Hepatocyte (in vitro differentiated cells): ENCODE results near the gene DAB1. TPM values are rescaled to one million over a fixed set of nuclear protein-coding genes. Genes with fewer than 3 reads are reported as not detected.

ENCODE experiments used
- DNase-seq: peaks from one replicate; pipeline ENCODE4 v3.0.0-alpha.2; 2016; ENCODE audit warnings: low spot score
- H2AFZ ChIP-seq: fragments of 200-600 bp; sonication (generic); 2 replicates; pipeline ENCODE4 v1.6.0; 2016; ENCODE audit warnings: antibody characterized with exemption, mild to moderate bottlenecking
- H3K27ac ChIP-seq: fragments of 200-600 bp; sonication (generic); 2 replicates; pipeline ENCODE4 v1.5.1; 2016; ENCODE audit warnings: mild to moderate bottlenecking
- H3K27me3 ChIP-seq: fragments of 200-600 bp; sonication (generic); 2 replicates; pipeline ENCODE4 v1.6.1; 2016
- H3K36me3 ChIP-seq: fragments of 200-600 bp; sonication (generic); replicated peaks from 2 replicates; pipeline ENCODE4 v1.5.1; 2016; ENCODE audit warnings: low read depth; ENCODE audit not compliant: insufficient read depth
- H3K4me1 ChIP-seq: fragments of 200-600 bp; sonication (generic); 2 replicates; pipeline ENCODE4 v1.5.1; 2016; ENCODE audit warnings: mild to moderate bottlenecking, moderate library complexity; ENCODE audit not compliant: insufficient read depth
- H3K4me2 ChIP-seq: fragments of 200-600 bp; sonication (generic); 2 replicates; pipeline ENCODE4 v1.6.0; 2016
- H3K4me3 ChIP-seq: fragments of 200-600 bp; sonication (generic); 2 replicates; pipeline ENCODE4 v1.5.1; 2016; ENCODE audit warnings: mild to moderate bottlenecking
- H3K79me2 ChIP-seq: fragments of 200-600 bp; sonication (generic); 2 replicates; pipeline ENCODE4 v1.6.0; 2017; ENCODE audit warnings: mild to moderate bottlenecking
- H3K9me2 ChIP-seq: fragments of 200-600 bp; sonication (generic); replicated peaks from 2 replicates; pipeline ENCODE4 v1.6.0; 2017; ENCODE audit warnings: mild to moderate bottlenecking; ENCODE audit not compliant: insufficient read depth
- H3K9me3 ChIP-seq: fragments of 200-600 bp; sonication (generic); 2 replicates; pipeline ENCODE4 v1.5.1; 2016; ENCODE audit warnings: low read depth, mild to moderate bottlenecking
- H4K20me1 ChIP-seq: fragments of 200-600 bp; sonication (generic); 2 replicates; pipeline ENCODE4 v1.6.0; 2016; ENCODE audit warnings: mild to moderate bottlenecking; ENCODE audit not compliant: insufficient read depth, poor library complexity, severe bottlenecking
- EZH2 ChIP-seq: fragments of 200-600 bp; sonication (generic); IDR thresholded peaks from 2 replicates; pipeline ENCODE4 v1.6.1; 2016; ENCODE audit warnings: antibody characterized with exemption, mild to moderate bottlenecking, borderline replicate concordance
- EZH2phosphoT487 ChIP-seq: fragments of 200-600 bp; sonication (generic); IDR thresholded peaks from one replicate; pipeline ENCODE4 v1.6.1; 2018; ENCODE audit warnings: antibody characterized with exemption, mild to moderate bottlenecking, low read depth, moderate library complexity; ENCODE audit not compliant: unreplicated experiment, severe bottlenecking
- WGBS: methylation state at CpG from one replicate; pipeline ENCODE4 v1.1.6; 2016; ENCODE audit warnings: low lambda C conversion rate; ENCODE audit errors: missing lambda C conversion rate; 5-methylcytosine and 5-hydroxymethylcytosine counted together
- polyA plus RNA-seq: library from polyadenylated mRNA; unstranded; fragments of >200 nt; fragmentation: Nextera tagmentation; extraction: Ambion mirVana; gene quantifications from 2 replicates; pipeline ENCODE4 v1.2.1, GENCODE V29; 2016
- total RNA-seq: library from RNA; depleted of rRNA; stranded (reverse); fragments of >200 nt; gene quantifications from 2 replicates; pipeline ENCODE4 v1.2.3, GENCODE V29; 2014
- TF ChIP-seq, protein P1 (sequence below): fragments of 200-600 bp; sonication (generic); IDR thresholded peaks from 2 replicates; pipeline ENCODE4 v1.5.1; 2016; ENCODE audit warnings: antibody characterized with exemption, mild to moderate bottlenecking; ENCODE audit not compliant: poor library complexity

The DAB1 gene
- total and polyA plus RNA-seq, 2 experiments from 2014 or later: 19.5 to 37.6 TPM

- Histone ChIP-seq H3K9me3 (no peaks in the 10 kb centered on the region), H3K9me2 (no peaks in the 10 kb centered on the region), H4K20me1 (no peaks in the 10 kb centered on the region), H3K36me3 (no peaks in the 10 kb centered on the region), H2AFZ (no peak overlapping the region), H3K4me1 (peaks cover 6% of the 10 kb centered on the region), H3K4me2 (no peak overlapping the region), H3K79me2 (no peaks in the 10 kb centered on the region), H3K27ac (no peak overlapping the region), H3K4me3 (no peak overlapping the region), H3K27me3 (no peaks in the 10 kb centered on the region)
- no peak for DNase-seq
- 68% methylated on average over 5 of the region's 5 CpGs for WGBS
- TF ChIP-seq EZH2 (no peak), EZH2phosphoT487 (no peak)
- TF ChIP-seq, protein P1, sequence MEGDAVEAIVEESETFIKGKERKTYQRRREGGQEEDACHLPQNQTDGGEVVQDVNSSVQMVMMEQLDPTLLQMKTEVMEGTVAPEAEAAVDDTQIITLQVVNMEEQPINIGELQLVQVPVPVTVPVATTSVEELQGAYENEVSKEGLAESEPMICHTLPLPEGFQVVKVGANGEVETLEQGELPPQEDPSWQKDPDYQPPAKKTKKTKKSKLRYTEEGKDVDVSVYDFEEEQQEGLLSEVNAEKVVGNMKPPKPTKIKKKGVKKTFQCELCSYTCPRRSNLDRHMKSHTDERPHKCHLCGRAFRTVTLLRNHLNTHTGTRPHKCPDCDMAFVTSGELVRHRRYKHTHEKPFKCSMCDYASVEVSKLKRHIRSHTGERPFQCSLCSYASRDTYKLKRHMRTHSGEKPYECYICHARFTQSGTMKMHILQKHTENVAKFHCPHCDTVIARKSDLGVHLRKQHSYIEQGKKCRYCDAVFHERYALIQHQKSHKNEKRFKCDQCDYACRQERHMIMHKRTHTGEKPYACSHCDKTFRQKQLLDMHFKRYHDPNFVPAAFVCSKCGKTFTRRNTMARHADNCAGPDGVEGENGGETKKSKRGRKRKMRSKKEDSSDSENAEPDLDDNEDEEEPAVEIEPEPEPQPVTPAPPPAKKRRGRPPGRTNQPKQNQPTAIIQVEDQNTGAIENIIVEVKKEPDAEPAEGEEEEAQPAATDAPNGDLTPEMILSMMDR: no peak
Observed at GRCh38 chr1:57163325-57163724, 260.5 kb downstream of the DAB1 start.

DNA sequence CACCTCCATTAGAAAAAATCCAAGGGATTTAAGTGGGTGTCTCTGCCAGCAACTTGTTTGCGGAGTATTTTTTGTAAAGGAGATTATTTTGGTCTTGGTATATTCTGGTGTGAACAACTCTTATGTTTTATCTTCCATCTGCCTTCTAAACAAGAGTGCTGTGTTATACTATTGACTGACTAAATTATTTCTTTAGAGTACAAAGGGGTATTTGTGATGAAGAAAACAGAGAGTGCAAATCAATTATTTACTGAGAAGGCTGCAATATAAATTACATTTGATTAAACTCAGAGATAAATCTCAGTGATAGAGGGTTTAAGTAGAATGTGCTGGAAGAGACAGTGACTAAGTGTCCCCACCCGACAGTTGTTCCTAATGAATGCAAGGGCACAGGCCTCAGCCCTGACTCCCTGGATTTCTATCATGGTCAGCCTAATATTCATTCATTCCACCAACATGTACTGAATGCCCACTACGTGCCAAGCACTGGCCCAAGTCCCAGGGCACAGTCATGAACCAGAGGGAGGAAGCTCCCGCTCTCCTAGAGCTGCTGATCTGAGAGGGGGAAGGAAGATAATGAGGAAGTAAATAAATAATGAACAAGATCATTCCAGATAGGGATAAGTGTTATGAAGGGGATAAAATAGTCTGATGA is 261.1 kb downstream of the DAB1 start:
- no peaks in the 10 kb centered on the region for H3K27me3 ChIP-seq
- peaks cover 11% of the 10 kb centered on the region for H3K4me1 ChIP-seq
- H3K27ac ChIP-seq: no peak overlapping the region
- H3K79me2 ChIP-seq: no peaks in the 10 kb centered on the region
- no peak overlapping the region for H3K4me2 ChIP-seq
- DNase-seq: no peak
- no peak overlapping the region for H2AFZ ChIP-seq
- WGBS: 84% methylated on average over 4 of the region's 4 CpGs
- no peaks in the 10 kb centered on the region for H3K9me3 ChIP-seq
- no peaks in the 10 kb centered on the region for H3K9me2 ChIP-seq
- no peaks in the 10 kb centered on the region for H3K36me3 ChIP-seq
- H4K20me1 ChIP-seq: no peaks in the 10 kb centered on the region
- no peak for TF ChIP-seq EZH2
- TF ChIP-seq, protein P1: no peak
- TF ChIP-seq EZH2phosphoT487: no peak
- no peak overlapping the region for H3K4me3 ChIP-seq

GRCh38 chr1:57160594-57160993 is 263.3 kb downstream of the DAB1 start:
- Histone ChIP-seq H3K79me2 (no peaks in the 10 kb centered on the region), H3K4me3 (no peak overlapping the region), H3K36me3 (no peaks in the 10 kb centered on the region), H2AFZ (no peak overlapping the region), H3K4me1 (peaks cover 11% of the 10 kb centered on the region), H3K9me3 (no peaks in the 10 kb centered on the region), H3K27ac (no peak overlapping the region), H4K20me1 (no peaks in the 10 kb centered on the region), H3K4me2 (no peak overlapping the region), H3K27me3 (no peaks in the 10 kb centered on the region), H3K9me2 (no peaks in the 10 kb centered on the region)
- no peak for DNase-seq
- 96% methylated on average over 4 of the region's 4 CpGs for WGBS
- TF ChIP-seq EZH2phosphoT487: no peak
- TF ChIP-seq, protein P1: no peak
- TF ChIP-seq EZH2: no peak
